ACHN (cell line): Measurements from ENCODE around the gene PSENEN.
"Not testable (repeated sequence)": the region's sequence is repeated elsewhere in the genome, so short reads cannot be mapped to it uniquely, and the experiment has no call there.

Experiments used
- DNase-seq: peaks from one replicate; pipeline ENCODE4 v3.0.0-alpha.2; 2015
- in situ Hi-C: cut with HindIII; loops from 2 replicates; pipeline ENCODE4 v1.10.0; 2017; ENCODE audit warnings: low sequenced_read_pairs, low pct_ligation_motif_present, low pct_unique_long_range_greater_than_20kb

Gene PSENEN

DNA sequence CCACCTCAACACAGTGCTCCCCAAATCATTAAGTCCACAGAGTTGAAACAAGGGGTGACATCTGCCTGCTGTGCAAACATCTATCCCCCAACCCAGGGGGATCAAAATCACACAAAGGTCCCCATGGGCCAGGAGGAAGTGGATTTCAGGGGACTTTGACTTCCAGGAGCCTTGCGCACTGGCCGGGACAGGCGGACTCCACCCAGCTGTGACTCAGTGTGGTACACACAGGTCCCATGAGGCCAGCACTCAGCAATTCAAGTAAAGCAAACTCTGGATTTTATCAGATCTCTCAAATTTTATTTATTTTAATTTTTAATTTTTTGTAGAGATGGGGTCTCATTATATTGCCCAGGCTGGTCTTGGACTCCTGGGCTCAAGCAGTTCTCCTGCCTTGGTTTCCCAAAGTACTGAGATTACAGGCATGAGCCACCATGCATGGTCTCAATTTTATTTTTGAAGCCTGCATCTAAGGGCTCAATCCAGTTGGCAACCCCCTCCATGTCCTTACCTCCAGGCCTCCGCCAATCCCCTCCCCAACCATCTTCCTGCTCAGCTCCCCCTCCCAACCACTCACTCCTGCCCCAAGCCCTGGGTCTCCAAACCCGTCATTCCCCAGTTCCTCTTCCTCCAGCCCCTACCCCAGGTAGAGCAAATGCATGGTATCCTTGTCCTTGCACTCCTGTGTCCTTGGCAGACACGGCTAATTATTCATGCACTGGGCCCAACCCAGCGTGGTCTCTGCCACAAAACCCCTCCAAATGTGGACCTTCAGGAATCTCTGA is 48.1 kb downstream of the PSENEN start:
- in situ Hi-C loops = no loop called here
- DNase-seq = no peak

DNA sequence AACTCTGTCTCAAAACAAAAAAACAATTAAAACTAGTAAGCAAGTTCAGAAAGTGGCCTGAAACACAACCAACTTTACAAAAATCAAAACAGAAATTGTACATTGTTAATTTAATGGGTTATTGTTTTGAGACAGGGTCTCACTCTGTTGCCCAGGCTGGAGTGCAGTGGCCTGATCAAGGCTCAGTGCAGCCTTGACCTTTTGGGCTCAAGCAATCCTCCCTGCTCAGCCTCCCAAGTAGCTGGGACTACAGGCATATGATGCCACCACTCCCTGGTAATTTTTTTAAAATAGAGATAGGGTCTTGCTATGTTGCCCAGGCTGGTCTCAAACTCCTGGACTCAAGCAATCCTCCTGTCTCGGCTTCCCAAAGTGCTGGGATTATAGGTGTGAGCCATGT is 50.1 kb downstream of the PSENEN start:
- in situ Hi-C loops = not testable (repeated sequence)

More for the DNA sequence above, 50.1 kb downstream of the PSENEN start:
- DNase-seq = not testable (repeated sequence)
